ENCODE data around the gene ATG2B. TPM values are rescaled to one million over a fixed set of nuclear protein-coding genes. Genes with fewer than 3 reads are reported as not detected.

ATG2B gene
- total RNA-seq, 4 donors from 2014 or later, result 22.2 to 30.3 (median 28.6) TPM

DNA sequence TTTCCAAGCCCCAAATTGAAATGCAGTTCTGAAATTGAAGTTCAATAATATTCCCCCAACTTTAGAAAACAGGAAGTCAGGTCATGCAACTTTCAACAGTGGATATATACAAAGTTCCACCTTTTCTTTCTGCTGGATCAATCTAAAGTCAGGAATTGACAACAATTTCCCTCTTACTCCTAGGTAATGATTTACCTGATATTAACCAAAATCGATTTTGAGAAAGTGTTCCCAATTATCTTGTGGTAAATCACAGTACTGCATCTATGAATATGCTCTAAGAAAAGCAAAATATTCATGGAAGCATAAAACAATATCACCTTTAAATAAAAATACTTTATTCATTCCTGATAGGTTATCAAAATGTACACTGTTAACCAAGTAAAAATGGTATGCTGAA lies 78.7 kb downstream of the ATG2B start:
- Histone ChIP-seq H3K9me3 (no peaks in the 10 kb centered on the region), H3K36me3 (peaks cover 3 to 57% of the 10 kb centered on the region in 2 donors), H3K4me1 (no peaks in the 10 kb centered on the region), H3K27ac (no peak overlapping the region), H3K27me3 (no peaks in the 10 kb centered on the region), H3K4me3 (no peak overlapping the region)
- intact Hi-C loops (cut with DNase I; ENCODE audit: low total_unique reads), result no loop called here
- no peak for ATAC-seq
- no peak for DNase-seq
- in situ Hi-C loops (cut with MboI; ENCODE audit: low sequenced_read_pairs in 4 of 4), result loop anchor here in 1 of 4 donors (25.0 kb wide), 1 partner anchor 722 kb away; no protein-coding TSS in a partner anchor
- TF ChIP-seq POLR2A (IDR thresholded peaks at IDR 0.05), result no peak

DNA sequence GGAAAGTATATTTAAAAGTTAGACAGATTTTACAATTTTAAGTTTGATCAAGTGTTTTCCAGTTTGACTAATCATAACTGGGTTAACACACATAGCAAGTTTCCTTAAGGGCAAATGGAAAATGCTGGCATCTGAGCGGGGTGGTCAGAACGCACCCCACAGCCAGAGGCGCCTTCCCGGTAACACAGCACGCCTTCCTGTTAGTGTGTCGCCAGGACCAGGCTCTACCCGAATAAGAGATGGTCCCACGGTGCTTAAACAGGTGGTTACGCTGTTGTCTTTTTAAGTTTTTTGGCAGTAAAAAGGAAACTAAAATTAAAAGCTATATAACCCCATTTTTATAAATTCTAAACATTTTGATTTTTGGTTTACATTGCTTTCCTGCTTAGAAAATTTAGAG lies 79.1 kb downstream of the ATG2B start:
- H3K36me3 ChIP-seq, result peaks cover 3 to 53% of the 10 kb centered on the region in 2 donors

DNA sequence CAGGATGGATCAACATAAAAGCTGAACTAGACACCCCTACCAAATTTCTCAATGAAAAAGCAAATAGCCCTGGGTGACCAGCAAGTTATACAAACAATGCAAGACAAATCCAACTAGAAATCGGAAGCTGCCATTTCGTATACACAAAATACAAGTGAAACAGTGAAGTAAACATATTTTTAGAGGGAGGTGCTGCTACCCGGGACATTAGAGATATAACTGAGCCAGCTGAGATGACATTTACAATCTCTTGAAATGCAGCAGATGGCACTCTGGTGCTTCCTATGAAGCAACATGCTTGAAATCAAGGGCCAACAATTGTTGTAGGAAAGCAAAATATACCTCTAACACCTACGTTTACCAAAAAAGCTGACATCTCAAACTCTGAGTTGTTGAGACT lies 81.7 kb downstream of the ATG2B start:
- no peak for TF ChIP-seq POLR2A (IDR thresholded peaks at IDR 0.05)
- TF ChIP-seq, protein P1, sequence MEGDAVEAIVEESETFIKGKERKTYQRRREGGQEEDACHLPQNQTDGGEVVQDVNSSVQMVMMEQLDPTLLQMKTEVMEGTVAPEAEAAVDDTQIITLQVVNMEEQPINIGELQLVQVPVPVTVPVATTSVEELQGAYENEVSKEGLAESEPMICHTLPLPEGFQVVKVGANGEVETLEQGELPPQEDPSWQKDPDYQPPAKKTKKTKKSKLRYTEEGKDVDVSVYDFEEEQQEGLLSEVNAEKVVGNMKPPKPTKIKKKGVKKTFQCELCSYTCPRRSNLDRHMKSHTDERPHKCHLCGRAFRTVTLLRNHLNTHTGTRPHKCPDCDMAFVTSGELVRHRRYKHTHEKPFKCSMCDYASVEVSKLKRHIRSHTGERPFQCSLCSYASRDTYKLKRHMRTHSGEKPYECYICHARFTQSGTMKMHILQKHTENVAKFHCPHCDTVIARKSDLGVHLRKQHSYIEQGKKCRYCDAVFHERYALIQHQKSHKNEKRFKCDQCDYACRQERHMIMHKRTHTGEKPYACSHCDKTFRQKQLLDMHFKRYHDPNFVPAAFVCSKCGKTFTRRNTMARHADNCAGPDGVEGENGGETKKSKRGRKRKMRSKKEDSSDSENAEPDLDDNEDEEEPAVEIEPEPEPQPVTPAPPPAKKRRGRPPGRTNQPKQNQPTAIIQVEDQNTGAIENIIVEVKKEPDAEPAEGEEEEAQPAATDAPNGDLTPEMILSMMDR (IDR thresholded peaks at IDR 0.05 in 4 of 5, conservative IDR thresholded peaks at IDR 0.05 in 1 of 5), result no peak
- in situ Hi-C loops (cut with MboI; ENCODE audit: low sequenced_read_pairs in 4 of 4), result loop anchor here in 1 of 4 donors (25.0 kb wide), 1 partner anchor 719 kb away; no protein-coding TSS in a partner anchor

More for the DNA sequence above, 79.1 kb downstream of the ATG2B start:
- no peaks in the 10 kb centered on the region for H3K9me3 ChIP-seq
- in situ Hi-C loops (cut with MboI; ENCODE audit: low sequenced_read_pairs in 4 of 4) (loop anchor here in 1 of 4 donors (25.0 kb wide), 1 partner anchor 722 kb away; no protein-coding TSS in a partner anchor), intact Hi-C loops (cut with DNase I; ENCODE audit: low total_unique reads) (no loop called here)
- no peaks in the 10 kb centered on the region for H3K27me3 ChIP-seq
- no peaks in the 10 kb centered on the region for H3K4me1 ChIP-seq
- DNase-seq (no peak), ATAC-seq (no peak)
- H3K4me3 ChIP-seq, result no peak overlapping the region
- TF ChIP-seq POLR2A (IDR thresholded peaks at IDR 0.05), result no peak
- TF ChIP-seq, protein P1 (IDR thresholded peaks at IDR 0.05 in 4 of 5, conservative IDR thresholded peaks at IDR 0.05 in 1 of 5), result no peak
- H3K27ac ChIP-seq, result no peak overlapping the region

DNA sequence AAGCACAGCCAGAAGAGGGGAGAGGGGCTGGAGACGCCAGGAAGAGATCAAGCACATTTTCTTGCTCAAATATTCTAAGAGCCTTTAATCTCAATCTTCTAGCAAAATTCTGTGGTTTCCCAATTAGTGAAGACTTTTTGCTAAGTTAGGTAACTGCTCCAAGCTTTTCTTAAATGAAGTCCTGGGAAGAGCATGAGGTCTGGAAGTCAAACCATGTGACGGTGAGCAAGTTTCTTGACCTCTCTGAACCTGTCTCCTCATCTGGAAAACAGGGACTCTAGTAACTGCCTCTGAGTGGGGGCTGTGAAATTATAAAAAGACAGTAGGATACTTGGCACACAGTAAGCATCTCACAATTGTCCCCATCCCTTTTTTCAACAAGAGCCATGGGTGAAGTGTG lies 83.0 kb downstream of the ATG2B start:
- Histone ChIP-seq H3K27me3 (no peaks in the 10 kb centered on the region), H3K9me3 (peaks cover 4 to 12% (median 6%) of the 10 kb centered on the region in 3 donors), H3K27ac (no peak overlapping the region), H3K4me3 (no peak overlapping the region), H3K4me1 (no peaks in the 10 kb centered on the region), H3K36me3 (peaks cover 3 to 28% of the 10 kb centered on the region in 2 donors)
- ATAC-seq (no peak), DNase-seq (no peak)
- in situ Hi-C loops (cut with MboI; ENCODE audit: low sequenced_read_pairs in 4 of 4), result loop anchor here in 1 of 4 donors (25.0 kb wide), 1 partner anchor 718 kb away; no protein-coding TSS in a partner anchor
- TF ChIP-seq, protein P1 (IDR thresholded peaks at IDR 0.05 in 4 of 5, conservative IDR thresholded peaks at IDR 0.05 in 1 of 5), result no peak
- TF ChIP-seq POLR2A (IDR thresholded peaks at IDR 0.05), result no peak
- intact Hi-C loops (cut with DNase I; ENCODE audit: low total_unique reads), result no loop called here

More for the DNA sequence above, 81.7 kb downstream of the ATG2B start:
- H3K9me3 ChIP-seq, result peaks cover 4 to 12% (median 6%) of the 10 kb centered on the region in 3 donors
- peaks cover 3 to 38% of the 10 kb centered on the region in 2 donors for H3K36me3 ChIP-seq
- ATAC-seq (no peak), DNase-seq (no peak)
- no peak overlapping the region for H3K27ac ChIP-seq
- intact Hi-C loops (cut with DNase I; ENCODE audit: low total_unique reads), result no loop called here
- H3K27me3 ChIP-seq, result no peaks in the 10 kb centered on the region
- no peaks in the 10 kb centered on the region for H3K4me1 ChIP-seq
- H3K4me3 ChIP-seq, result no peak overlapping the region

DNA sequence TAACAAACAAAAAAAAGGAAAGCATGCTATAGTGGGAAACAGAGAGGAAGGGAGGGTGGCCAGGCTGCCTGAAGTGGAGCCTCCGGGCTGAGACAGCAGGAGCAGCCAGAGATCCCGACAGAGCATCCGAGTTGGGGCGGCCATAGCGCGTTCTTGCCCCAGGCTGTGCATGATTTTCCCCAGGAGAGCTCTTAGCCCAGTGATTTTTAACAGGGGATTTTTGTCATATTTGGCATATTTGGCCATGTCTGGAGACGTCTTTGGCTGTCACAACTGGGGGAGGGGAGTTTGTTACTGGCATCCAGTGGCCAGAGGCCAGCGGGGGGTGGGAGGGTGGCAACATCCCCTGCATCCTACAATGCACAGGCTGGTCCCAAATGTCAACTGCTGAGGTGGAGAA lies 83.6 kb downstream of the ATG2B start:
- TF ChIP-seq POLR2A (IDR thresholded peaks at IDR 0.05), result no peak
- TF ChIP-seq, protein P1 (IDR thresholded peaks at IDR 0.05 in 4 of 5, conservative IDR thresholded peaks at IDR 0.05 in 1 of 5), result no peak
- Histone ChIP-seq H3K4me1 (no peaks in the 10 kb centered on the region), H3K4me3 (no peak overlapping the region), H3K9me3 (peaks cover 4 to 12% (median 6%) of the 10 kb centered on the region in 3 donors), H3K36me3 (peaks cover 3 to 22% of the 10 kb centered on the region in 2 donors), H3K27me3 (no peaks in the 10 kb centered on the region), H3K27ac (no peak overlapping the region)
- intact Hi-C loops (cut with DNase I; ENCODE audit: low total_unique reads), result loop anchor here (5.0 kb wide), 1 partner anchor 282 kb away; no protein-coding TSS in a partner anchor
- in situ Hi-C loops (cut with MboI; ENCODE audit: low sequenced_read_pairs in 4 of 4), result loop anchor here in 3 of 4 donors (5.0 to 25.0 kb wide), 3 partner anchors 182 to 717 kb away; no protein-coding TSS in a partner anchor
- no peak for ATAC-seq
- no peak for DNase-seq

Measured in gastrocnemius medialis (tissue), 4 donors.